ENCODE results near the gene ESPL1.

ESPL1 gene

DNA sequence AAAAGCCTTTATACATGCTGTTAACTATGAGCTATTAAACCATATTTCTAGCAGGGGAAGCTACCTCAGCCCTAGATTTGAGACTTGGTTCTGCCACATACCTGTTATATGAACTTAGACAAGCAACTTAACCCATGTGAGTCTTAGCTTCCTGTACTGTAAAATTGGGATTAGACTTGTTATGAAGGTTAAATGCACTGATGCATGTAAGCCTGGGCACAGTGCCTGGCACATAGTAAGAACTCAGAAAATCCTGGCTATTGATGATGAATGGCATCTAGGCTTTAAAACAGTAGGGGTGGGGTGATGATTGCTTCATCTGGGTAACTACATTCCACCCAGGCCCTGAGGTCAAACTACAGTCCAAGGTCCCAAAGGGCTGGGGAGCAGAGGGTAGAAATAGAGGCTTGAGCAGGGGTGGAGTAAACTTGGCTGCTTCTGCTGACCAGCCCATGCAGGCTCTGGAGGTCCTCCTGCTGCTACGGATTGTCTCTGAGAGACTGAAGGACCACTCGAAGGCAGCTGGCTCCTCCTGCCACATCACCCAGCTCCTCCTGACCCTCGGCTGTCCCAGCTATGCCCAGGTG is 11.3 kb downstream of the ESPL1 start:
- TF ChIP-seq, protein P1, sequence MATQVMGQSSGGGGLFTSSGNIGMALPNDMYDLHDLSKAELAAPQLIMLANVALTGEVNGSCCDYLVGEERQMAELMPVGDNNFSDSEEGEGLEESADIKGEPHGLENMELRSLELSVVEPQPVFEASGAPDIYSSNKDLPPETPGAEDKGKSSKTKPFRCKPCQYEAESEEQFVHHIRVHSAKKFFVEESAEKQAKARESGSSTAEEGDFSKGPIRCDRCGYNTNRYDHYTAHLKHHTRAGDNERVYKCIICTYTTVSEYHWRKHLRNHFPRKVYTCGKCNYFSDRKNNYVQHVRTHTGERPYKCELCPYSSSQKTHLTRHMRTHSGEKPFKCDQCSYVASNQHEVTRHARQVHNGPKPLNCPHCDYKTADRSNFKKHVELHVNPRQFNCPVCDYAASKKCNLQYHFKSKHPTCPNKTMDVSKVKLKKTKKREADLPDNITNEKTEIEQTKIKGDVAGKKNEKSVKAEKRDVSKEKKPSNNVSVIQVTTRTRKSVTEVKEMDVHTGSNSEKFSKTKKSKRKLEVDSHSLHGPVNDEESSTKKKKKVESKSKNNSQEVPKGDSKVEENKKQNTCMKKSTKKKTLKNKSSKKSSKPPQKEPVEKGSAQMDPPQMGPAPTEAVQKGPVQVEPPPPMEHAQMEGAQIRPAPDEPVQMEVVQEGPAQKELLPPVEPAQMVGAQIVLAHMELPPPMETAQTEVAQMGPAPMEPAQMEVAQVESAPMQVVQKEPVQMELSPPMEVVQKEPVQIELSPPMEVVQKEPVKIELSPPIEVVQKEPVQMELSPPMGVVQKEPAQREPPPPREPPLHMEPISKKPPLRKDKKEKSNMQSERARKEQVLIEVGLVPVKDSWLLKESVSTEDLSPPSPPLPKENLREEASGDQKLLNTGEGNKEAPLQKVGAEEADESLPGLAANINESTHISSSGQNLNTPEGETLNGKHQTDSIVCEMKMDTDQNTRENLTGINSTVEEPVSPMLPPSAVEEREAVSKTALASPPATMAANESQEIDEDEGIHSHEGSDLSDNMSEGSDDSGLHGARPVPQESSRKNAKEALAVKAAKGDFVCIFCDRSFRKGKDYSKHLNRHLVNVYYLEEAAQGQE (IDR thresholded peaks at IDR 0.05; ENCODE audit: insufficient read depth in 1 of 2, low read depth in 2 of 2, low read length in 2 of 2), result no peak
- TF ChIP-seq POLR2AphosphoS5 (IDR thresholded peaks at IDR 0.05; ENCODE audit: low read depth, low read length), result no peak
- no peak for TF ChIP-seq FOXP2 (optimal IDR thresholded peaks at IDR 0.05; ENCODE audit: borderline replicate concordance, extremely low read depth, extremely low read length, insufficient read depth)

DNA sequence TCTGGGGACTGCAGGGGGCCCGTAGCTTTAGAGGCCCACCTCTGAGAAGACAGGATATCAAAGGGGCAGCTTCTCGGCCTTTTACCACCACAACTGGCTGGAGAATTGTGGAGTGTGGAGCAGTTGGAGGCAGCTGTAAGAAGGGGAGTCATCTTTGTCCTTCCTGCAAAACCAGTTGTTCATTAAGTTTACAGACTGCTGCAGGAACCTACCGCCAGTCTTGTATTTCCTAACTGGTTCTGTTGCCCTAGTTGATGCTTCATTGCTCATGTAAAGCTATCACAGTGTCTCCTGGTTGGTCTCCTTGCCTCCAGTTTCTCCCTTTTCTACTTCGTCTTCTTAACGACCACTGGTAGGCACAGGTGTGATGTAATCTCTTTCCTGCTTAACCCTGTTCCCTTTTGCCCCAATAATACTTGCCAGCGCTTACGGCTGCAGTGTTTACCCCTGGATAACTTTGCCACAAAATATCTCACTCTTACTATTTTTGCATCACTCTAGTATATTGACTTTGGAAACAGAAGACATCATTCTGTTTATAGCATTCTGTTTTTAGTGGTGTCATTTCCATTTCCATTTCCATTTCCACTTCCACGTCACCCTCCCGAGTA is 11.9 kb downstream of the ESPL1 start:
- TF ChIP-seq POLR2AphosphoS5 (IDR thresholded peaks at IDR 0.05; ENCODE audit: low read depth, low read length) (no peak), FOXP2 (optimal IDR thresholded peaks at IDR 0.05; ENCODE audit: borderline replicate concordance, extremely low read depth, extremely low read length, insufficient read depth) (no peak), TAF1 (IDR thresholded peaks at IDR 0.05; ENCODE audit: borderline replicate concordance, insufficient read depth, low read length) (no peak), SIN3A (IDR thresholded peaks at IDR 0.05; ENCODE audit: borderline replicate concordance, insufficient read depth, low read length) (no peak)
- TF ChIP-seq, protein P1 (IDR thresholded peaks at IDR 0.05; ENCODE audit: insufficient read depth in 1 of 2, low read depth in 2 of 2, low read length in 2 of 2), result no peak

DNA sequence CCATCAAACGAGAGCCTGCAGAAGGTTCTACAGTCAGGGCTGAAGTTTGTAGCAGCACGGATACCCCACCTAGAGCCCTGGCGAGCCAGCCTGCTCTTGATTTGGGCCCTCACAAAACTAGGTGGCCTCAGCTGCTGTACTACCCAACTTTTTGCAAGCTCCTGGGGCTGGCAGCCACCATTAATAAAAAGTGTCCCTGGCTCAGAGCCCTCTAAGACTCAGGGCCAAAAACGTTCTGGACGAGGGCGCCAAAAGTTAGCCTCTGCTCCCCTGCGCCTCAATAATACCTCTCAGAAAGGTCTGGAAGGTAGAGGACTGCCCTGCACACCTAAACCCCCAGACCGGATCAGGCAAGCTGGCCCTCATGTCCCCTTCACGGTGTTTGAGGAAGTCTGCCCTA is 18.3 kb downstream of the ESPL1 start:
- TF ChIP-seq SIN3A (IDR thresholded peaks at IDR 0.05; ENCODE audit: borderline replicate concordance, insufficient read depth, low read length) (no peak), TAF1 (IDR thresholded peaks at IDR 0.05; ENCODE audit: borderline replicate concordance, insufficient read depth, low read length) (no peak), FOXP2 (optimal IDR thresholded peaks at IDR 0.05; ENCODE audit: borderline replicate concordance, extremely low read depth, extremely low read length, insufficient read depth) (no peak), POLR2AphosphoS5 (IDR thresholded peaks at IDR 0.05; ENCODE audit: low read depth, low read length) (no peak)
- TF ChIP-seq, protein P1 (IDR thresholded peaks at IDR 0.05; ENCODE audit: insufficient read depth in 1 of 2, low read depth in 2 of 2, low read length in 2 of 2), result no peak

DNA sequence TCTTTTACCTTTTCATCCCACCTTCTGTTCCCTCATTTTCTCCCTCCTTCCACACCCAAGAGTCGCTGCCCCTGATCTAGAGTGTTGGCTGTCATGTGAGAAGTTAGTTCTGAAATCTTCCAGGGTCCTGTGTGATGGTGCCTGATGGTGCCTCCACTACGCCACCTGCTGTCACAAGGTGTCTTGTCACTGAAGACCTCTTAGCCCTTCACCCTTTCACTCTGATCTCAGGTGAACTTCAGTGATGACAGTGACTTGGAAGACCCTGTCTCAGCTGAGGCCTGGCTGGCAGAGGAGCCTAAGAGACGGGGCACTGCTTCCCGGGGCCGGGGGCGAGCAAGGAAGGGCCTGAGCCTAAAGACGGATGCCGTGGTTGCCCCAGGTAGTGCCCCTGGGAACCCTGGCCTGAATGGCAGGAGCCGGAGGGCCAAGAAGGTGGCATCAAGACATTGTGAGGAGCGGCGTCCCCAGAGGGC is 19.7 kb downstream of the ESPL1 start:
- TF ChIP-seq, protein P1 (IDR thresholded peaks at IDR 0.05; ENCODE audit: insufficient read depth in 1 of 2, low read depth in 2 of 2, low read length in 2 of 2), result no peak
- no peak for TF ChIP-seq TAF1 (IDR thresholded peaks at IDR 0.05; ENCODE audit: borderline replicate concordance, insufficient read depth, low read length)

DNA sequence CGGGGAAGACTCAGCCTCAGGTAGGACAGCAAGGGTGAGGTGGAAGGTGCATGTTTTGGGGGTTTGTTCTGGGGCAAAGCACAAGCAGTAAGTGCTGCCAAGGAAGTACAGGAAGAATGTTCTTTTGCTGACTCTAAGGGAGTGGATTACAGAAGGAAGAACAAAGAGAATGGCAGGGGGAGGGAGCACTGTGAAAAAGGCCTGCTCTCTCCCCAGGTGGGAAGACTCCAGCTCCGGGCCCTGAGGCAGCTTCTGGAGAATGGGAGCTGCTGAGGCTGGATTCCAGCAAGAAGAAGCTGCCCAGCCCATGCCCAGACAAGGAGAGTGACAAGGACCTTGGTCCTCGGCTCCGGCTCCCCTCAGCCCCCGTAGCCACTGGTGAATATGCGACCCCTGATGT is 20.2 kb downstream of the ESPL1 start:
- TF ChIP-seq, protein P1 (IDR thresholded peaks at IDR 0.05; ENCODE audit: insufficient read depth in 1 of 2, low read depth in 2 of 2, low read length in 2 of 2), result no peak
- no peak for TF ChIP-seq FOXP2 (optimal IDR thresholded peaks at IDR 0.05; ENCODE audit: borderline replicate concordance, extremely low read depth, extremely low read length, insufficient read depth)
- TF ChIP-seq TAF1 (IDR thresholded peaks at IDR 0.05; ENCODE audit: borderline replicate concordance, insufficient read depth, low read length), result no peak
- TF ChIP-seq SIN3A (IDR thresholded peaks at IDR 0.05; ENCODE audit: borderline replicate concordance, insufficient read depth, low read length), result no peak
- no peak for TF ChIP-seq POLR2AphosphoS5 (IDR thresholded peaks at IDR 0.05; ENCODE audit: low read depth, low read length)
